ENCODE data around the gene HDAC4.

- TF ChIP-seq, protein P1, sequence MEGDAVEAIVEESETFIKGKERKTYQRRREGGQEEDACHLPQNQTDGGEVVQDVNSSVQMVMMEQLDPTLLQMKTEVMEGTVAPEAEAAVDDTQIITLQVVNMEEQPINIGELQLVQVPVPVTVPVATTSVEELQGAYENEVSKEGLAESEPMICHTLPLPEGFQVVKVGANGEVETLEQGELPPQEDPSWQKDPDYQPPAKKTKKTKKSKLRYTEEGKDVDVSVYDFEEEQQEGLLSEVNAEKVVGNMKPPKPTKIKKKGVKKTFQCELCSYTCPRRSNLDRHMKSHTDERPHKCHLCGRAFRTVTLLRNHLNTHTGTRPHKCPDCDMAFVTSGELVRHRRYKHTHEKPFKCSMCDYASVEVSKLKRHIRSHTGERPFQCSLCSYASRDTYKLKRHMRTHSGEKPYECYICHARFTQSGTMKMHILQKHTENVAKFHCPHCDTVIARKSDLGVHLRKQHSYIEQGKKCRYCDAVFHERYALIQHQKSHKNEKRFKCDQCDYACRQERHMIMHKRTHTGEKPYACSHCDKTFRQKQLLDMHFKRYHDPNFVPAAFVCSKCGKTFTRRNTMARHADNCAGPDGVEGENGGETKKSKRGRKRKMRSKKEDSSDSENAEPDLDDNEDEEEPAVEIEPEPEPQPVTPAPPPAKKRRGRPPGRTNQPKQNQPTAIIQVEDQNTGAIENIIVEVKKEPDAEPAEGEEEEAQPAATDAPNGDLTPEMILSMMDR (IDR thresholded peaks at IDR 0.05) = no peak
- TF ChIP-seq POLR2A (IDR thresholded peaks at IDR 0.05) (no peak), EP300 (IDR thresholded peaks at IDR 0.05) (no peak)
Measured at GRCh38 chr2:239132786-239133185, 268.0 kb downstream of the HDAC4 start.

All from tibial nerve (tissue), 4 donors.